HUES64 (cell line): ENCODE data around the gene NFKBIE.

Source experiments
- H3K27ac ChIP-seq: 2 replicates; pipeline ENCODE4 v1.7.0; 2013; ENCODE audit warnings: low read depth, low read length, inconsistent platforms
- H3K27me3 ChIP-seq: 2 replicates; pipeline ENCODE4 v1.6.1; 2013; ENCODE audit warnings: mild to moderate bottlenecking, low read length; ENCODE audit not compliant: insufficient read depth
- H3K36me3 ChIP-seq: 2 replicates; pipeline ENCODE4 v1.6.1; 2013; ENCODE audit warnings: mild to moderate bottlenecking, low read length; ENCODE audit not compliant: insufficient read depth
- H3K4me1 ChIP-seq: 2 replicates; pipeline ENCODE4 v1.6.1; 2013; ENCODE audit warnings: mild to moderate bottlenecking, low read length, moderate library complexity; ENCODE audit not compliant: insufficient read depth
- H3K4me3 ChIP-seq: 2 replicates; pipeline ENCODE4 v1.5.1; 2013; ENCODE audit warnings: mild to moderate bottlenecking, low read length, moderate library complexity
- H3K9ac ChIP-seq: 2 replicates; pipeline ENCODE4 v1.6.1; 2013; ENCODE audit warnings: mild to moderate bottlenecking, low read depth, low read length
- H3K9me3 ChIP-seq: 2 replicates; pipeline ENCODE4 v1.6.1; 2013; ENCODE audit warnings: low read depth, low read length; ENCODE audit not compliant: insufficient read depth
- WGBS: fragments of 150-250, 120-280 bp; methylation state at CpG from one replicate; pipeline ENCODE4 v1.1.7; 2013; ENCODE audit warnings: missing lambda C conversion rate; 5-methylcytosine and 5-hydroxymethylcytosine counted together

The NFKBIE gene

GRCh38 chr6:44305200-44305725 lies 39.9 kb upstream of the NFKBIE start:
- Histone ChIP-seq H3K9ac (0 out of 2 replicates have a peak overlapping the region, but pooled peaks have one; percentile 1), H3K27ac (peak overlapping the region; percentile 45), H3K4me1 (no peaks in the 10 kb centered on the region), H3K36me3 (peaks cover 94% of the 10 kb centered on the region), H3K9me3 (no peaks in the 10 kb centered on the region), H3K27me3 (no peaks in the 10 kb centered on the region), H3K4me3 (no peak overlapping the region)
- 95% methylated on average over 5 of the region's 5 CpGs for WGBS

- peak overlapping the region; percentile 45 for H3K27ac ChIP-seq
- WGBS, result 87% methylated on average over 25 of the region's 25 CpGs
- no peaks in the 10 kb centered on the region for H3K27me3 ChIP-seq
- no peaks in the 10 kb centered on the region for H3K9me3 ChIP-seq
- no peaks in the 10 kb centered on the region for H3K4me1 ChIP-seq
- H3K36me3 ChIP-seq, result peaks cover 89% of the 10 kb centered on the region
- H3K4me3 ChIP-seq, result no peak overlapping the region
- 0 out of 2 replicates have a peak overlapping the region, but pooled peaks have one; percentile 1 for H3K9ac ChIP-seq
Measured at GRCh38 chr6:44304282-44305199, 39.2 kb upstream of the NFKBIE start.

- peaks cover 82% of the 10 kb centered on the region for H3K36me3 ChIP-seq
- no peak overlapping the region for H3K27ac ChIP-seq
- no peak overlapping the region for H3K4me3 ChIP-seq
- H3K4me1 ChIP-seq, result no peaks in the 10 kb centered on the region
- no peak overlapping the region for H3K9ac ChIP-seq
- 97% methylated on average over 6 of the region's 6 CpGs for WGBS
- no peaks in the 10 kb centered on the region for H3K27me3 ChIP-seq
- no peaks in the 10 kb centered on the region for H3K9me3 ChIP-seq
Measured at GRCh38 chr6:44303842-44304241, 38.5 kb upstream of the NFKBIE start.

- peaks cover 3% of the 10 kb centered on the region for H3K27me3 ChIP-seq
- no peak overlapping the region for H3K9ac ChIP-seq
- no peaks in the 10 kb centered on the region for H3K4me1 ChIP-seq
- H3K9me3 ChIP-seq, result no peaks in the 10 kb centered on the region
- 88% methylated on average over 12 of the region's 12 CpGs for WGBS
- peaks cover 76% of the 10 kb centered on the region for H3K36me3 ChIP-seq
- no peak overlapping the region for H3K4me3 ChIP-seq
- H3K27ac ChIP-seq, result no peak overlapping the region
Measured at GRCh38 chr6:44302856-44303255, 37.5 kb upstream of the NFKBIE start.

- no peak overlapping the region for H3K9ac ChIP-seq
- H3K27ac ChIP-seq, result no peak overlapping the region
- H3K9me3 ChIP-seq, result no peaks in the 10 kb centered on the region
- no peak overlapping the region for H3K4me3 ChIP-seq
- H3K4me1 ChIP-seq, result no peaks in the 10 kb centered on the region
- peaks cover 67% of the 10 kb centered on the region for H3K36me3 ChIP-seq
- H3K27me3 ChIP-seq, result peaks cover 12% of the 10 kb centered on the region
- 94% methylated on average over 14 of the region's 14 CpGs for WGBS
Measured at GRCh38 chr6:44301782-44302564, 36.6 kb upstream of the NFKBIE start.

GRCh38 chr6:44301106-44301505 lies 35.8 kb upstream of the NFKBIE start:
- Histone ChIP-seq H3K27me3 (peaks cover 20% of the 10 kb centered on the region), H3K9ac (no peak overlapping the region), H3K9me3 (no peaks in the 10 kb centered on the region), H3K4me3 (no peak overlapping the region), H3K27ac (no peak overlapping the region), H3K4me1 (no peaks in the 10 kb centered on the region), H3K36me3 (peaks cover 59% of the 10 kb centered on the region)
- 94% methylated on average over 8 of the region's 8 CpGs for WGBS

GRCh38 chr6:44300292-44300823 lies 35.0 kb upstream of the NFKBIE start:
- Histone ChIP-seq H3K9me3 (no peaks in the 10 kb centered on the region), H3K27me3 (peaks cover 28% of the 10 kb centered on the region), H3K4me3 (no peak overlapping the region), H3K4me1 (no peaks in the 10 kb centered on the region), H3K9ac (no peak overlapping the region), H3K36me3 (peaks cover 51% of the 10 kb centered on the region), H3K27ac (no peak overlapping the region)
- WGBS, result 82% methylated on average over 7 of the region's 7 CpGs

GRCh38 chr6:44298864-44299263 lies 33.5 kb upstream of the NFKBIE start:
- H3K27ac ChIP-seq, result no peak overlapping the region
- 81% methylated on average over 3 of the region's 3 CpGs for WGBS
- H3K4me1 ChIP-seq, result no peaks in the 10 kb centered on the region
- H3K9me3 ChIP-seq, result no peaks in the 10 kb centered on the region
- H3K9ac ChIP-seq, result no peak overlapping the region
- H3K27me3 ChIP-seq, result peaks cover 34% of the 10 kb centered on the region
- H3K36me3 ChIP-seq, result peaks cover 38% of the 10 kb centered on the region
- H3K4me3 ChIP-seq, result no peak overlapping the region

- Histone ChIP-seq H3K27ac (no peak overlapping the region), H3K27me3 (peaks cover 34% of the 10 kb centered on the region), H3K9me3 (no peaks in the 10 kb centered on the region), H3K4me3 (peak overlapping the region; percentile 74), H3K36me3 (peaks cover 31% of the 10 kb centered on the region), H3K9ac (peak overlapping the region; percentile 54; the same call in 1 of the 2 replicates), H3K4me1 (no peaks in the 10 kb centered on the region)
- WGBS, result 48% methylated on average over 20 of the region's 20 CpGs
Measured at GRCh38 chr6:44298055-44298803, 32.9 kb upstream of the NFKBIE start.
